Measurements from ENCODE around the gene CLK4. TPM values are rescaled to one million over a fixed set of nuclear protein-coding genes. Genes with fewer than 3 reads are reported as not detected.

The CLK4 gene
- total and polyA plus RNA-seq, 2 of the 8 experiments (the other 6 are each of a cell fraction or from before 2014, with no cell fraction given): 8.1 to 12.6 TPM

DNA sequence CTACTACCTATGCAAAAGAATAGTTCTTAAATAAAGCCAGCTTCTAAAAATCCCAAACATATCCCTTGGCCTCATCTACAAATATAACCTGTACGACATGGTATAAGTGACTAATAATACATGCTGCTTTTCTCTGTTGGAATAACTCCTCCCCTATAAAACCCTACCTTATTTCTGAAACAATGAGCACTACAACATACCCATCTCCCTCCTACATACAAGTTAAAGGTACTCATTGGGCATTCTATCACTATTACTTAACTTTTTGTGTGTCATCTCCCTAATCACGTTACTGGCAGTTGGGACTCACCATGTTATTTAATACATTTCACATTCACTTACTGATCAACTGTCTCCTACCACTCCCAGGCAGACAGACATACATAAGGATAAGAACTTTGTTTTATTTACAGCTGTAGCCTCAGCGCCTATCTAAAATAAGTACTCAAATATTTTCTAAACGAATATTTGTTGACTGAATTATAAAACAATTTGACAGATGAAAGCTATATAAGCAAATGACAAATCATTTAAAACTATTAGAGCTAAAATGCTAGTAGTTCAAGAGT, 4.1 kb downstream of the CLK4 start:
- H3K14ac ChIP-seq (ENCODE audit: insufficient read length): no peak overlapping the region
- H3K56ac ChIP-seq (replicated peaks; ENCODE audit: insufficient read length, low read depth, low read length): no peak overlapping the region
- H4K20me1 ChIP-seq (replicated peaks in 1 of 2; ENCODE audit: control insufficient read depth in 1 of 2, insufficient read depth in 2 of 2, low read length in 2 of 2): peaks cover 0 to 3% of the 10 kb centered on the region in 2 experiments
- no peak overlapping the region for H2AK5ac ChIP-seq (ENCODE audit: low read depth, low read length)
- no peak overlapping the region for H2BK12ac ChIP-seq (ENCODE audit: low read depth, low read length)
- H3K23ac ChIP-seq (ENCODE audit: insufficient read length): no peak overlapping the region
- H2BK15ac ChIP-seq (ENCODE audit: low read length): no peak overlapping the region
- DNase-seq (ENCODE audit: low read depth in 1 of 2, low spot score in 2 of 2) (no peak), FAIRE-seq (no peak)
- H2BK5ac ChIP-seq (ENCODE audit: low read depth, low read length): no peak overlapping the region
- H3K79me2 ChIP-seq (ENCODE audit: control insufficient read depth in 1 of 2, insufficient read depth in 2 of 2, low read length in 2 of 2): peaks cover 0 to 53% of the 10 kb centered on the region in 2 experiments; a peak in 3 of 4 replicates
- H3K18ac ChIP-seq (ENCODE audit: extremely low read depth, low read length): no peak overlapping the region
- H3K27me3 ChIP-seq (replicated peaks in 1 of 4; ENCODE audit: control insufficient read depth in 3 of 4, extremely low read depth in 1 of 4, insufficient read depth in 3 of 4, low read length in 3 of 4): no peaks in the 10 kb centered on the region
- H4K5ac ChIP-seq (ENCODE audit: insufficient read length, low read depth, low read length): no peak overlapping the region
- H2AFZ ChIP-seq (ENCODE audit: low read length): no peak overlapping the region
- no peak overlapping the region for H3K4me3 ChIP-seq (ENCODE audit: extremely low read depth in 1 of 4, insufficient read depth in 2 of 4, low read depth in 3 of 4, low read length in 4 of 4)
- WGBS, 2 experiments (ENCODE audit: extremely low coverage in 1 of 2, insufficient coverage in 1 of 2, insufficient read length in 1 of 2, insufficient replicate concordance in 2 of 2, low coverage in 1 of 2, low lambda C conversion rate in 2 of 2, missing lambda C conversion rate in 1 of 2): 90% methylated on average over 4 of the region's 4 CpGs; no CpG with 5 or more reads in 1 of the 2 experiments
- H3K27ac ChIP-seq (ENCODE audit: low read depth, low read length): no peak overlapping the region
- H4K91ac ChIP-seq (replicated peaks; ENCODE audit: insufficient read length, low read length): no peak overlapping the region
- no peak overlapping the region for H3K4ac ChIP-seq (replicated peaks; ENCODE audit: insufficient read length, low read depth, low read length)
- no peak overlapping the region for H2BK20ac ChIP-seq (ENCODE audit: low read length)
- no peak overlapping the region for H2BK120ac ChIP-seq (replicated peaks; ENCODE audit: low read depth, low read length)
- H3K36me3 ChIP-seq (ENCODE audit: control insufficient read depth in 2 of 4, insufficient read depth in 4 of 4, low read length in 3 of 4): peaks cover 1 to 28% (median 12%) of the 10 kb centered on the region in 4 experiments; a peak in 7 of 8 replicates
- H3K4me2 ChIP-seq (ENCODE audit: insufficient read depth in 1 of 2, low read depth in 2 of 2, low read length in 2 of 2): no peak overlapping the region
- peaks cover 4 to 16% (median 10%) of the 10 kb centered on the region in 4 experiments for H3K4me1 ChIP-seq (replicated peaks in 1 of 4; ENCODE audit: control insufficient read depth in 3 of 4, insufficient read depth in 4 of 4, low read length in 3 of 4)
- CTCF ChIA-PET (ENCODE audit: partially characterized antibody): interaction anchor here (0.5 to 0.7 kb wide), 2 partner anchors 9 to 122 kb away, joined by 3 to 5 read pairs; no protein-coding TSS in a partner anchor
- H3K79me1 ChIP-seq (ENCODE audit: low read depth, low read length): no peaks in the 10 kb centered on the region
- H3K9me3 ChIP-seq (ENCODE audit: insufficient read depth in 2 of 2, low read depth in 1 of 2, low read length in 1 of 2): no peaks in the 10 kb centered on the region
- no peak overlapping the region for H4K8ac ChIP-seq (ENCODE audit: extremely low read depth, insufficient read depth, low read length)
- H3K9ac ChIP-seq (replicated peaks in 1 of 4; ENCODE audit: extremely low read depth in 1 of 4, low read depth in 3 of 4, low read length in 3 of 4): peak overlapping the region in 1 of 4 experiments; percentile 49; a peak in 1 of 7 replicates
- POLR2A ChIA-PET (ENCODE audit: partially characterized antibody): interaction anchor here (1.7 to 4.6 kb wide), 2 partner anchors 9 to 19 kb away, joined by 5 to 18 read pairs; no protein-coding TSS in a partner anchor
- H3K23me2 ChIP-seq (ENCODE audit: low read depth, low read length): peaks cover 7% of the 10 kb centered on the region
- TF ChIP-seq POU5F1 (IDR thresholded peaks at IDR 0.05; ENCODE audit: low read depth, low read length): no peak
- TF ChIP-seq, protein P1, sequence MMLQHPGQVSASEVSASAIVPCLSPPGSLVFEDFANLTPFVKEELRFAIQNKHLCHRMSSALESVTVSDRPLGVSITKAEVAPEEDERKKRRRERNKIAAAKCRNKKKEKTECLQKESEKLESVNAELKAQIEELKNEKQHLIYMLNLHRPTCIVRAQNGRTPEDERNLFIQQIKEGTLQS (IDR thresholded peaks at IDR 0.05; ENCODE audit: insufficient read depth, low read depth, low read length): no peak
- no peak for TF ChIP-seq EP300 (IDR thresholded peaks at IDR 0.05; ENCODE audit: borderline replicate concordance in 1 of 2, low read depth in 2 of 2, low read length in 2 of 2)
- TF ChIP-seq SP1 (IDR thresholded peaks at IDR 0.05; ENCODE audit: low read depth, low read length): no peak
- TF ChIP-seq KDM1A (IDR thresholded peaks at IDR 0.05; ENCODE audit: borderline replicate concordance, low read length): no peak
- TF ChIP-seq RAD21 (IDR thresholded peaks at IDR 0.05 in 1 of 2, conservative IDR thresholded peaks at IDR 0.05 in 1 of 2; ENCODE audit: low read depth in 2 of 2, low read length in 2 of 2): no peak
- no peak for TF ChIP-seq CTBP2 (IDR thresholded peaks at IDR 0.05; ENCODE audit: borderline replicate concordance, insufficient read depth, insufficient read length, low read length)
- TF ChIP-seq SAP30 (IDR thresholded peaks at IDR 0.05; ENCODE audit: insufficient read depth, insufficient replicate concordance, low read length): no peak
- TF ChIP-seq, protein P2, sequence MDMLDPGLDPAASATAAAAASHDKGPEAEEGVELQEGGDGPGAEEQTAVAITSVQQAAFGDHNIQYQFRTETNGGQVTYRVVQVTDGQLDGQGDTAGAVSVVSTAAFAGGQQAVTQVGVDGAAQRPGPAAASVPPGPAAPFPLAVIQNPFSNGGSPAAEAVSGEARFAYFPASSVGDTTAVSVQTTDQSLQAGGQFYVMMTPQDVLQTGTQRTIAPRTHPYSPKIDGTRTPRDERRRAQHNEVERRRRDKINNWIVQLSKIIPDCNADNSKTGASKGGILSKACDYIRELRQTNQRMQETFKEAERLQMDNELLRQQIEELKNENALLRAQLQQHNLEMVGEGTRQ (IDR thresholded peaks at IDR 0.05; ENCODE audit: low read length): no peak
- no peak for TF ChIP-seq GTF2F1 (IDR thresholded peaks at IDR 0.05; ENCODE audit: borderline replicate concordance, low read depth, low read length)

Data from H1 (cell line).